ENCODE results near the gene EMC6.

- TF ChIP-seq POLR2A (IDR thresholded peaks at IDR 0.05) (no peak), CTCF (IDR thresholded peaks at IDR 0.05) (no peak)
Observed at GRCh38 chr17:3643889-3644349, 24.7 kb upstream of the EMC6 start.
